ENCODE measurements around the gene ATAD3A.
"Not testable (repeated sequence)": the region's sequence is repeated elsewhere in the genome, so short reads cannot be mapped to it uniquely, and the experiment has no call there.

DNA sequence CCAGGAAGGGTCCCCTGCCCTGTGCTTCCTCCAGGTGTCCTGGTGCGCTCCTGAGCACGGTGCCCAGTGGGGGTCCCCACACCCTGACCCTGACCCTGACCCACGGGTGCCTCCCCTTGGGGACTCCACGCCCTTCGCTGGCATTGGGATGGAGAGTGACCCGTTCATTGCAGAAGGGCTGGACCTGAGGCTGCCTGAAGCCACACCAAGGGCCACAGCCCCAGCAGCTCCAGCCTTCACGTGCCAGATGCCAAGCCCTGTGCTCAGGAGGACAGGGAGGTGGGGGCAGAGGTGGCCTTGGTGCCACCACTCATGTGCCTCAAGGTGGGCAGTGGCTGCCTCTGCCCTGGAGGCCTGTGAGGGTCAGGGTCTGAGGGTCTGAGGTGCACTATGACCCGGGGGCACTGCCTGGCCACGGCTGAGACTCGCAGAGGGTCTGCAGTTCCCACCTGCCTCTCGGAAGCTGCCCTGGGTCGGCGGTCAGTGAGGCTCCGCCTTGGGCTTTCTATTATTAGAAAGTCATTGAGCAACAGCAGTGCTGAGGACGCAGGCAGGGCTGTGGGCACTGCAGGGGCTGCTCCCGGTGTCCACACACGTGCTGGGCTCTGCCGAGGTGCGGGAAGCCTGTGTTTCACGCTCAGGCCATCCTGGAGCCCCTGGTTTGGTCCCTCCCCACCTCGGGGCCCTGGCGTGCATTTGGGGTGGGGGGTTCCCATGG, 21.4 kb downstream of the ATAD3A start:
- not testable (repeated sequence) for TF ChIP-seq POLR2A (IDR thresholded peaks at IDR 0.05; ENCODE audit: low read depth)
- TF ChIP-seq, protein P1, sequence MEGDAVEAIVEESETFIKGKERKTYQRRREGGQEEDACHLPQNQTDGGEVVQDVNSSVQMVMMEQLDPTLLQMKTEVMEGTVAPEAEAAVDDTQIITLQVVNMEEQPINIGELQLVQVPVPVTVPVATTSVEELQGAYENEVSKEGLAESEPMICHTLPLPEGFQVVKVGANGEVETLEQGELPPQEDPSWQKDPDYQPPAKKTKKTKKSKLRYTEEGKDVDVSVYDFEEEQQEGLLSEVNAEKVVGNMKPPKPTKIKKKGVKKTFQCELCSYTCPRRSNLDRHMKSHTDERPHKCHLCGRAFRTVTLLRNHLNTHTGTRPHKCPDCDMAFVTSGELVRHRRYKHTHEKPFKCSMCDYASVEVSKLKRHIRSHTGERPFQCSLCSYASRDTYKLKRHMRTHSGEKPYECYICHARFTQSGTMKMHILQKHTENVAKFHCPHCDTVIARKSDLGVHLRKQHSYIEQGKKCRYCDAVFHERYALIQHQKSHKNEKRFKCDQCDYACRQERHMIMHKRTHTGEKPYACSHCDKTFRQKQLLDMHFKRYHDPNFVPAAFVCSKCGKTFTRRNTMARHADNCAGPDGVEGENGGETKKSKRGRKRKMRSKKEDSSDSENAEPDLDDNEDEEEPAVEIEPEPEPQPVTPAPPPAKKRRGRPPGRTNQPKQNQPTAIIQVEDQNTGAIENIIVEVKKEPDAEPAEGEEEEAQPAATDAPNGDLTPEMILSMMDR (IDR thresholded peaks at IDR 0.05), result not testable (repeated sequence)

Measured in esophagus muscularis mucosa (tissue), 3 donors.